Measurements from ENCODE around the gene PLEKHO1.
"Not testable (repeated sequence)": the region's sequence is repeated elsewhere in the genome, so short reads cannot be mapped to it uniquely, and the experiment has no call there.

PLEKHO1 gene

GRCh38 chr1:150141452-150141851 lies 8.3 kb upstream of the PLEKHO1 start:
- no peak for TF ChIP-seq CTCF (IDR thresholded peaks at IDR 0.05)
- no peaks in the 10 kb centered on the region for H3K9me3 ChIP-seq
- H3K27me3 ChIP-seq = no peaks in the 10 kb centered on the region
- no peak overlapping the region for H3K27ac ChIP-seq
- peaks cover 0 to 12% (median 2%) of the 10 kb centered on the region in 4 donors for H3K4me1 ChIP-seq
- H3K36me3 ChIP-seq = no peaks in the 10 kb centered on the region
- H3K4me3 ChIP-seq = no peak overlapping the region
- no peak for DNase-seq
- intact Hi-C loops (cut with DNase I; ENCODE audit: low total_unique reads) = loop anchor here (10.0 kb wide), 1 partner anchor 47 kb away; no protein-coding TSS in a partner anchor

DNA sequence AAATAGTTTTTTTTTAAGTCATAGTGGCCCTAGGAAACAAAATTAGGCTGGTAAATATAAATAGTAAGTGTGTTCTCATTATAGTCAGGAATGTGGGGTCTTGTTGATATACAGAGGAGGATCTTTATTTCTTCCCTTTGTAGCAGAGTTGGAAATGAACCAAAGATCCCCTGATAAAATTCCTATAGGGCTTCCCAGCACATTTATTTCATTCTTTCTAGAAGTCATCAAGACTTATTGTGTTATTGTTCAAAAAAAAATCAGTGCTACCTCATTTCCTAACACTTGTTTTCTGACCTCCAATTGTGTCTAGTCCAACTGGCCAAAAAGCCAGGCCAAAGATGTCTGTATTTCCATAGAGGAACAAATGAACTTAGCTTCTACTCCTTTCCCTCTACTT lies 7.6 kb upstream of the PLEKHO1 start:
- H3K4me1 ChIP-seq = peaks cover 0 to 12% (median 2%) of the 10 kb centered on the region in 4 donors
- no peak for DNase-seq
- no peak overlapping the region for H3K27ac ChIP-seq
- TF ChIP-seq CTCF (IDR thresholded peaks at IDR 0.05) = no peak
- intact Hi-C loops (cut with DNase I; ENCODE audit: low total_unique reads) = loop anchor here (10.0 kb wide), 1 partner anchor 47 kb away; no protein-coding TSS in a partner anchor
- no peak overlapping the region for H3K4me3 ChIP-seq
- H3K27me3 ChIP-seq = no peaks in the 10 kb centered on the region
- no peaks in the 10 kb centered on the region for H3K36me3 ChIP-seq
- H3K9me3 ChIP-seq = no peaks in the 10 kb centered on the region

DNA sequence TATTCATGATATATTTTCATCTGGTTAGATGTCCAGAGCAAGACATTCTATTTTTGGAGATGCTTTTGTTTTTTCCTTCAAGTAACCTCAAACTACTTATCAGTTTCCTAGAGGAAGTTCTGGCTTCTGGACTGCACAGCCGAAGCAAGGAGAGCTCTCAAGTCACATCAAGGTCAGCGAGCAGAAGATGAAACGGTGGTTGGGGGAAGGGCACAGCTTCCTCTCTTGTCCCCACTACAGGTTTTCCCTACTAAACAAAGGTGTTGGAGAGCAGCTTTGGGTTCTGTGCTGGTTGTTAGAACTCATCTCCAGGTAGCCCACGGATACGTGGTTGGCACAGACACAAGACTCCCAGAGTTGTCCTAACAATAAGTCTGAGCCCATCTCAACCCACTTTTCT lies 5.1 kb upstream of the PLEKHO1 start:
- Histone ChIP-seq H3K4me1 (peaks cover 0 to 14% (median 0%) of the 10 kb centered on the region in 4 donors), H3K4me3 (no peak overlapping the region), H3K9me3 (no peaks in the 10 kb centered on the region), H3K36me3 (no peaks in the 10 kb centered on the region), H3K27me3 (no peaks in the 10 kb centered on the region), H3K27ac (no peak overlapping the region)
- intact Hi-C loops (cut with DNase I; ENCODE audit: low total_unique reads) = loop anchor here (10.0 kb wide), 1 partner anchor 50 kb away; no protein-coding TSS in a partner anchor
- no peak for DNase-seq
- TF ChIP-seq CTCF (IDR thresholded peaks at IDR 0.05) = no peak

DNA sequence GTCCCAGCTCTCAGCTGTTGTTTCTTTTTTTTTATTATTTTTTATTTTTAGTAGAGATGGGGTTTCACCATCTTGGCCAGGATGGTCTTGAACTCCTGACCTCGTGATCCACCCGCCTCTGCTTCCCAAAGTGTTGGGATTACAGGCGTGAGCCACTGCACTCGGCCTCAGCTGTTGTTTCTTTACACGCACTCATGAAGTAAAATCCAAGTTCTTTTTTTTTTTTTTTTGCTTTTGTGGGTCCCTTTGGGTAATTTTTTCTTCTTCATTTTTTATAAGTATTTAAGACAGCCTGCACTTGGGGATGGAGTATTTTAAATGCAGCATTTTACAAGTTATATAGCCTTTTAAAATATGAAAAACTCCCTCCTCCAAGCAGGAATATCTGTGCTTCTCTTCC lies 3.7 kb upstream of the PLEKHO1 start:
- intact Hi-C loops (cut with DNase I; ENCODE audit: low total_unique reads) = loop anchor here (10.0 kb wide), 1 partner anchor 51 kb away; no protein-coding TSS in a partner anchor
- peaks cover 0 to 14% (median 0%) of the 10 kb centered on the region in 4 donors for H3K4me1 ChIP-seq
- H3K27ac ChIP-seq, H3K36me3 ChIP-seq, DNase-seq, H3K9me3 ChIP-seq, H3K4me3 ChIP-seq, H3K27me3 ChIP-seq: not testable (repeated sequence)

DNA sequence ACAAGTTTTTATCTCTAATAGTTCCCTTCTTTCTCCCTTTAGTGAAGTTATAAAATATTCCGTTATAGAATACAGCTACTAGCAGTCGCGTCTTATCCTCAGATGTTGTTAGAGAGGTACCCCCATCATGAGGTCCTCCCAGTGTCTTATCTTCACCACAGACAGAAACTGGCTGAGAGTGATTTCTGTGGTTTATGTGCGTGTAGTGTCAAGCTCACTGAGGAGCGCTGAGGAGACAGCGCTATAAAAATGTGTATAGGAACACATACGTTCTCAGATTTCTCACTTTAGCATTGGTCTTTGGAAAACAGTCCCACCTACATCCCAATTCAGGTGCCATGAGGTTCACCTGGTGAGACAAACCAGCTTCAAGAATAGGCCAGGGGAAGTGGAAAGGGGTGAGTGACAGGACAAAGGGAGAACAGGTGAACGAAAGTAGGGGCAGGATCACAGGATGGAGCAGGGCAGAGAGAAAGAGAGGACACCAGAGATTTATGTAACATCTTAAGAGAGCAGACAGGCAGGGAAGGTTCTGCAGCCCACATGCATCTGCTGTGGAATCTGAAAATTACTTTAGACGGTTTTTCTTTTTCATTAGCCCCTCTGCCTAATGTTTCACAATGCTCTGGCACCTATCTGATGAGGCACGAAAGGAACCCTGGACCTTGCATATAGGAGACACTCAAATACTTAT lies 2.7 kb upstream of the PLEKHO1 start:
- no peak for TF ChIP-seq CTCF (IDR thresholded peaks at IDR 0.05)
- Histone ChIP-seq H3K27ac (peak overlapping the region in 1 of 2 donors; percentile 98), H3K4me3 (no peak overlapping the region), H3K27me3 (no peaks in the 10 kb centered on the region), H3K4me1 (peaks cover 0 to 15% (median 4%) of the 10 kb centered on the region in 4 donors), H3K9me3 (no peaks in the 10 kb centered on the region), H3K36me3 (no peaks in the 10 kb centered on the region)
- intact Hi-C loops (cut with DNase I; ENCODE audit: low total_unique reads) = loop anchor here (10.0 kb wide), 1 partner anchor 52 kb away; no protein-coding TSS in a partner anchor
- no peak for DNase-seq

GRCh38 chr1:150148837-150149270 lies 862 bp upstream of the PLEKHO1 start:
- intact Hi-C loops (cut with DNase I; ENCODE audit: low total_unique reads) = loop anchor here (10.0 kb wide), 1 partner anchor 54 kb away; no protein-coding TSS in a partner anchor
- Histone ChIP-seq H3K27me3 (no peaks in the 10 kb centered on the region), H3K4me1 (peaks cover 0 to 33% (median 18%) of the 10 kb centered on the region in 4 donors), H3K27ac (peak overlapping the region; percentile 98), H3K36me3 (peaks cover 5 to 10% (median 9%) of the 10 kb centered on the region in 3 donors), H3K9me3 (no peaks in the 10 kb centered on the region), H3K4me3 (peak overlapping the region; percentile 86 to 95)
- no peak for TF ChIP-seq CTCF (IDR thresholded peaks at IDR 0.05)
- DNase-seq = no peak
